LNCAP (cell line): ENCODE measurements around the gene OR10C1.

Experiments
- TF ChIP-seq, protein P1 (sequence below): fragments of 450-650 bp; IDR thresholded peaks from 2 replicates; pipeline ENCODE4 v1.5.1; 2017; ENCODE audit warnings: mild to moderate bottlenecking

OR10C1 gene

DNA sequence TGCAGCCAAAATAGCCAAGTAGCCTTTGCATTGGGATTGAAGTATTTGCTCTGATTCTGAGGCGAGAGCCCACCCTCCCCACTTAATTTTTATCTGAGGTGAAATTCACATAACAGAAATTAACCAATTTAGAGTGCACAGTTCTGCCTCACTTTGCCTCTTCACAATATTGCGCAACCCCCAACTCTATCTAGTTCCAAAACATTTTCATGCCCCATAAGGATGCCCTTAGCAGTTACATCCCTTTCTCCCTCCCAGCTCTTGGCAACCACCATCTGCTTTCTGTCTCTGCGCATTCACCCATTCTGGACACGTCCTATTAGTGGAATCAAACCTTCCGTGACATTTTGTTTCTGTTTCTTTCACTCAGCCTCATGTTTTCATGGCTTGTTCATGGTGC, 39.6 kb downstream of the OR10C1 start:
- TF ChIP-seq, protein P1, sequence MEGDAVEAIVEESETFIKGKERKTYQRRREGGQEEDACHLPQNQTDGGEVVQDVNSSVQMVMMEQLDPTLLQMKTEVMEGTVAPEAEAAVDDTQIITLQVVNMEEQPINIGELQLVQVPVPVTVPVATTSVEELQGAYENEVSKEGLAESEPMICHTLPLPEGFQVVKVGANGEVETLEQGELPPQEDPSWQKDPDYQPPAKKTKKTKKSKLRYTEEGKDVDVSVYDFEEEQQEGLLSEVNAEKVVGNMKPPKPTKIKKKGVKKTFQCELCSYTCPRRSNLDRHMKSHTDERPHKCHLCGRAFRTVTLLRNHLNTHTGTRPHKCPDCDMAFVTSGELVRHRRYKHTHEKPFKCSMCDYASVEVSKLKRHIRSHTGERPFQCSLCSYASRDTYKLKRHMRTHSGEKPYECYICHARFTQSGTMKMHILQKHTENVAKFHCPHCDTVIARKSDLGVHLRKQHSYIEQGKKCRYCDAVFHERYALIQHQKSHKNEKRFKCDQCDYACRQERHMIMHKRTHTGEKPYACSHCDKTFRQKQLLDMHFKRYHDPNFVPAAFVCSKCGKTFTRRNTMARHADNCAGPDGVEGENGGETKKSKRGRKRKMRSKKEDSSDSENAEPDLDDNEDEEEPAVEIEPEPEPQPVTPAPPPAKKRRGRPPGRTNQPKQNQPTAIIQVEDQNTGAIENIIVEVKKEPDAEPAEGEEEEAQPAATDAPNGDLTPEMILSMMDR: no peak

DNA sequence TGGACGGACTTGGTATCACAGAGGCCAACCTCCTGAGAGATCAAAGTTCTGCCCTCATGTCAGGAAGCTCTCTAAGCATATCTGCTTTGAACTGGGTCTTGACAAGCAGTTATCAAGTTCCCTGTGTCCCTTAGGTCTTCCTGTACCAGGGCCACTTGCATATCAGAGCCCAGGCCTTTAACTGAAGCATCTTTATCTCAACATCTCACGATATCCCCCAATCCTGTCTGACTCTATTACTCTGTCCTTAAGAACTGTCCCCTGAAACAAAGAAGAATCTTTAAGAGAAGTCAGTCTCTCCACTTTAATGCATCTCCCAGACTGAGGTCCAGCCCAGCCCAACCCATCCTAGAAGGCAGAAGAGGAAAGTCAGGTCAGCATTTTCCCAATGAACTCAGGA, 40.5 kb downstream of the OR10C1 start:
- TF ChIP-seq, protein P1: no peak

DNA sequence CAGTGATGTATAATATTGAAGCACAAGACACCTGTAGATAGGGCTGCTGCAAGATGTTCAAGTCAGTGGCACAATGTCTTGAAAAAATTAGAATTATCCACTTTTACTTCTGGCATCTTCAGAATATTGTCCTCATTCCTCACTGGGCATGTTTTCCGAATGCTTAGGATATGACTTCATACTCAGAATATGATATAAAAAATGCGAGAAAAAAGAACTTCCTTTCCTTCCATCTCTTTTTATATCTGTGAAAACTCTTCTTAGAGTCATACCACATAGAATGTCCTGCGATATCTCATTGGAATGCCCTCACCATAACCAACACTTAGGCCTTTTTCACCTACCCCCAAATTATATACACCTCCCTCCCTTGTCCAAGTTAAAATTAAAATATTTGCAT, 44.1 kb downstream of the OR10C1 start:
- TF ChIP-seq, protein P1: no peak

DNA sequence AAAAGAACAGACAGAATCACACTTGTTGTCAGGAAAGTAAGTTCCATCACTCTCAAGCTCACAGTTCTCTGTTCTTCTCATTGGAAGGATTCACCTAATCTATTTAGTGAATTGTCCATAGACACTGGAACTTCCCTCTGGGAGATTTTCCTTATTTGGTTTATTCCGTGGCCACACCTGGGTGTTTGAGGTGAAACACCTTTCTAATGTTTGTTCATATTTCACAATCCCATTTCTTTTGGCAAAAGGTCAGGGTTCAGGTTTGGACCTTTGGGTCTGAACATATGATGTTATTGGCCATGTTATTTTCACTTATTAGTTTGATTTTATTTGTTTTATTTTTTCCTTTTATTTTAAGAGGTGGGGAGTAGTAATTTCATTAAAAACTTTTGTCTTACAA, 44.6 kb downstream of the OR10C1 start:
- TF ChIP-seq, protein P1: no peak

DNA sequence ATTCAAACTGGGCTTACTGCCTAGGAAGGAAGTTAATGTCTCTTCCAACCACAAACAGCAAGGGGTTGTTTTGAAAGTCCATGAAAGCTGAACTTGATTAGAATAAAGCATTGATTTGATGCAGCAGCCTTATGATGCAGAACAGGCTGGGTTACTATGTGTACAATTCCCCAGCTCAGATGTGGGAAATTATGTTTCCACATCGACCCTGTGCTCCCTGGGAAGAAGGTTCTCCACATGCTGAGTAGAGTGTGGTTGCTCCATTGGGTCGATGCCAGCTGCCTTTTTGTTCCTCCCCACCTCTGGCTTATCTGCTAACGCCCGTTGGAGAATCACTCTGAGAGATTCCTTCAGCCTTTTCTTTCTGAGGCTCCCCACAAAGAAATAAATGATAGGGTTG, 47.5 kb downstream of the OR10C1 start:
- TF ChIP-seq, protein P1: no peak

DNA sequence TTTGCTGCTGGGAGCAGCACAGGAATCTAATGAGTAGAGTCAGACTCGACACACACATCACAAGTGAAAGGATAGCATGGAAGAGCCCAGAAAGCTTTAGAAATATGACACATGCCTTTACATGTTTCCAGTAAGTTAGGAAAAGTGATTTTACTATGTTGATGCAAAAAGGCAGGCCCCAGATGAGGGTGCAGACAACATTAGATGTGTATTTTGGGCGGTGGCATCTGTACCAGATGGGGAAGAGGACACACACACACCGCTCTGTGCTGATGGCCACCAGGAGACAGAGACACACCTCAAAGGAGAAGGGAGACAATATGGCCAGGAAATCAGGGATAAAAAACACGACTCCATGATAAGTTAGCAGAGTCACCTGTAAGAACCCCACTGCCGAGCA, 48.0 kb downstream of the OR10C1 start:
- TF ChIP-seq, protein P1: no peak

DNA sequence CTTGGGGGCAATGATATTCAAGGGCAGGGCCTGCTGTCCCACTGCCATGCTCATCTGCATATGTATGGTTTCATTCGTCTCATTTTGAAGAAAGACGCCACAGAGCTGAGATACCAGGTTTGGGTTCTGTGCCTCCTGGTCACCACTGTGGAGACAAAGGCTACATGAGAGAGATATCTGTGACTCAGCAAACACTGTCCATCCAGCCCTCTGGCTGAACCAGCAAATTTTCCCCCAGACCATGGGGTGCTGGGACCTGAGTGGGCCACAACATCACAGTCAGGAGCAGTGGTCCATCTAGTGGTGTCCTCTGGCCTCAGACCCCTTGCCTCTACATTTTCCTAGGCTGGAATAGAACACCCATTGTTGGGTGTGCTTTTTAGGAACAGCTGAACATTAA, 48.6 kb downstream of the OR10C1 start, which contains the start of gene MAS1L:
Gene MAS1L (minus strand): TSS at position 297 of the 400 bp plus-strand sequence. CDS start 54 bp downstream, at position 243.
- TF ChIP-seq, protein P1: no peak

DNA sequence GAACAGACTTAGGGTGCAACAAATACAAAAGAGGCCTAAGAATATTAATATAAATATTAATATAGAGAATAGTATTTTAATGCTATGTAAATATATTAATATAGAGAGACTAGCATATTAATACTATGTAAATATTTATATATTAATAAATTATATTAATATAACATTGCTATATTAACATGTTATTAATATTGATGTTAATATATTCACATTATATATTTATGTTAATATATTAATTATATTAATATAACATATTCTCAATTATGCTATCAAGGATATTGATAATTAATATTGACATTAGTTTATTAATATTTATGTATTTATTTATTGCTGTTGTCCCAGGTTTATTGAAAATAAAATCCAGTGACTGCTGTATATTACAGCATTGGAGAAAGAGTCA, 49.8 kb downstream of the OR10C1 start:
- TF ChIP-seq, protein P1: no peak
